ENCODE measurements around the gene HDGF. TPM values are rescaled to one million over a fixed set of nuclear protein-coding genes. Genes with fewer than 3 reads are reported as not detected.

Gene HDGF
- total and polyA plus RNA-seq, 2 of the 8 experiments (the other 6 are each of a cell fraction or from before 2014, with no cell fraction given), result 145 to 391 TPM

DNA sequence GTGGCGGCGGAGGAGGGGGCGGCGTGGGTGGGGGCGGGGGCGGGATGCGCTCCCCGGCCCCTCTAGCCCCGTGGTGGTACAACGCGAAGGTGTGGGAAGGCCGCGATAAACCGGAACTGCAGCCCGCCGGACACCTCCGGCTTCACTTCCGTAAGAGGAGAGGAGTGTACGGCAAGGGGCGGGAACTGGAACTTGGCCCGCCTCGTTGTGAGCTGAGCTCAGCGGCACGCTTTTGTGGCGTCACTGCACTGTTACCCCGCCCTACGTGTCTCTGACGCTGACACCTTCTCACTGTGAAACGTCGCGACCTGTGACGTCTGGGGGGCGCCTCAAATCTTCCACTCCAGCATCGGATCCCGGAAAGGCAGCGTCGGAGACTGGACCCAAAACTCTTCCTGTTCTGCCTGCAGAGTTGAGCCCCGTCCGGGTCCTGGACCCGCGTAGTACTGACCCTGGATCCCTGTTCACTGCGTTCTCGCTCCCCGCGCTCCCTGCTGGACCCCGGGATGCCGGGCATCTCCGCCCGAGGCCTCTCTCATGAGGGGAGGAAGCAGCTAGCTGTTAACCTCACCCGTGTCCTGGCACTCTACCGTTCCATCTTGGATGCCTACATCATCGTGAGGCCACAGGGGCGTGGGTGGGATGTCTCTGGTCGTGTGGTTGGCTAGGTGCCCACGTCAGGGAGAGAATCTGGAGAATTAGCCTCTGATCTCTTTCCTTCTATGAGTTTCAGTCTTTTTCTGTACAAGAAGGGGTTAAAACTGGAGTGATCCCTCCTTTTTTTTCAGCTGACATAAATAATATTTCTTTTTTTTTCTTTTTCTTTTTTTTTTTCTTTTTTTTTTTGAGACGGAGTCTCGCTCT, 22.6 kb downstream of the HDGF start, which contains the start of gene ISG20L2 (continued):
- TF ChIP-seq SIN3A (conservative IDR thresholded peaks at IDR 0.05 in 1 of 2, IDR thresholded peaks at IDR 0.05 in 1 of 2; ENCODE audit: low read depth in 1 of 2, low read length in 2 of 2) (peak in 1 of 2 experiments; percentile 50; a peak in 2 of 4 replicates), MAFK (IDR thresholded peaks at IDR 0.05; ENCODE audit: low read depth, low read length) (no peak), NANOG (IDR thresholded peaks at IDR 0.05; ENCODE audit: insufficient read depth, low read depth, low read length, poor library complexity, severe bottlenecking) (no peak), EGR1 (IDR thresholded peaks at IDR 0.05; ENCODE audit: borderline replicate concordance, low read depth, low read length) (peak; percentile 35; the same call in 1 of the 2 replicates), TAF1 (IDR thresholded peaks at IDR 0.05; ENCODE audit: low read depth, low read length) (peak; percentile 82), ZNF274 (IDR thresholded peaks at IDR 0.05; ENCODE audit: borderline replicate concordance, extremely low read depth, low read length) (no peak), CBX8 (IDR thresholded peaks at IDR 0.05; ENCODE audit: borderline replicate concordance, low read depth, low read length) (no peak), POLR2A (IDR thresholded peaks at IDR 0.05; ENCODE audit: control extremely low read depth in 1 of 2, low read depth in 2 of 2, low read length in 2 of 2) (peak; percentile 91 to 92), BACH1 (IDR thresholded peaks at IDR 0.05; ENCODE audit: low read length) (no peak), GABPA (IDR thresholded peaks at IDR 0.05; ENCODE audit: borderline replicate concordance, insufficient read depth, low read length) (peak; percentile 67; the same call in 1 of the 2 replicates), EZH2 (IDR thresholded peaks at IDR 0.05; ENCODE audit: low read depth, low read length, severe bottlenecking) (no peak), PHF8 (conservative IDR thresholded peaks at IDR 0.05; ENCODE audit: low read depth, low read length) (no peak; the same call in 1 of the 2 replicates), SAP30 (IDR thresholded peaks at IDR 0.05; ENCODE audit: insufficient read depth, insufficient replicate concordance, low read length) (peak; percentile 77), CTBP2 (IDR thresholded peaks at IDR 0.05; ENCODE audit: borderline replicate concordance, insufficient read depth, insufficient read length, low read length) (no peak), KDM5A (IDR thresholded peaks at IDR 0.05; ENCODE audit: low read length) (peak; percentile 58; the same call in 1 of the 2 replicates), CEBPB (IDR thresholded peaks at IDR 0.05; ENCODE audit: low read depth, low read length) (0 out of 2 replicates have a peak, but pooled peaks have one; percentile 8), SIX5 (IDR thresholded peaks at IDR 0.05; ENCODE audit: low read depth, low read length) (no peak), ASH2L (IDR thresholded peaks at IDR 0.05; ENCODE audit: low read length) (peak; percentile 80)
- TF ChIP-seq, protein P1, sequence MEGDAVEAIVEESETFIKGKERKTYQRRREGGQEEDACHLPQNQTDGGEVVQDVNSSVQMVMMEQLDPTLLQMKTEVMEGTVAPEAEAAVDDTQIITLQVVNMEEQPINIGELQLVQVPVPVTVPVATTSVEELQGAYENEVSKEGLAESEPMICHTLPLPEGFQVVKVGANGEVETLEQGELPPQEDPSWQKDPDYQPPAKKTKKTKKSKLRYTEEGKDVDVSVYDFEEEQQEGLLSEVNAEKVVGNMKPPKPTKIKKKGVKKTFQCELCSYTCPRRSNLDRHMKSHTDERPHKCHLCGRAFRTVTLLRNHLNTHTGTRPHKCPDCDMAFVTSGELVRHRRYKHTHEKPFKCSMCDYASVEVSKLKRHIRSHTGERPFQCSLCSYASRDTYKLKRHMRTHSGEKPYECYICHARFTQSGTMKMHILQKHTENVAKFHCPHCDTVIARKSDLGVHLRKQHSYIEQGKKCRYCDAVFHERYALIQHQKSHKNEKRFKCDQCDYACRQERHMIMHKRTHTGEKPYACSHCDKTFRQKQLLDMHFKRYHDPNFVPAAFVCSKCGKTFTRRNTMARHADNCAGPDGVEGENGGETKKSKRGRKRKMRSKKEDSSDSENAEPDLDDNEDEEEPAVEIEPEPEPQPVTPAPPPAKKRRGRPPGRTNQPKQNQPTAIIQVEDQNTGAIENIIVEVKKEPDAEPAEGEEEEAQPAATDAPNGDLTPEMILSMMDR (IDR thresholded peaks at IDR 0.05; ENCODE audit: control extremely low read depth in 1 of 3, insufficient read depth in 1 of 3, low read depth in 1 of 3, low read length in 3 of 3), result no peak
- TF ChIP-seq, protein P2, sequence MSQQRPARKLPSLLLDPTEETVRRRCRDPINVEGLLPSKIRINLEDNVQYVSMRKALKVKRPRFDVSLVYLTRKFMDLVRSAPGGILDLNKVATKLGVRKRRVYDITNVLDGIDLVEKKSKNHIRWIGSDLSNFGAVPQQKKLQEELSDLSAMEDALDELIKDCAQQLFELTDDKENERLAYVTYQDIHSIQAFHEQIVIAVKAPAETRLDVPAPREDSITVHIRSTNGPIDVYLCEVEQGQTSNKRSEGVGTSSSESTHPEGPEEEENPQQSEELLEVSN (IDR thresholded peaks at IDR 0.05), result peak; percentile 20

Measured in H1 (cell line).